ENCODE results near the gene BNC2.

Gene BNC2

GRCh38 chr9:16623989-16624743, 246.3 kb downstream of the BNC2 start:
- Histone ChIP-seq H3F3A (ENCODE audit: insufficient read depth, low read length) (no peaks in the 10 kb centered on the region), H3K9ac (ENCODE audit: low read length) (no peak overlapping the region), H3K4me1 (ENCODE audit: low read length) (no peaks in the 10 kb centered on the region), H4K20me1 (ENCODE audit: insufficient read depth, low read length) (no peaks in the 10 kb centered on the region), H3K27me3 (replicated peaks; ENCODE audit: insufficient read depth, low read length) (no peaks in the 10 kb centered on the region), H2AFZ (ENCODE audit: low read length) (no peak overlapping the region), H3K9me2 (replicated peaks; ENCODE audit: insufficient read depth, low read length) (no peaks in the 10 kb centered on the region), H3K4me3 (ENCODE audit: low read length) (no peak overlapping the region), H3K36me3 (replicated peaks; ENCODE audit: insufficient read depth, low read length) (no peaks in the 10 kb centered on the region), H3K27ac (ENCODE audit: low read length) (no peak overlapping the region), H3K79me2 (ENCODE audit: low read length) (no peaks in the 10 kb centered on the region), H3K4me2 (ENCODE audit: low read depth, low read length) (no peak overlapping the region), H3K9me3 (replicated peaks; ENCODE audit: insufficient read depth, low read length) (no peaks in the 10 kb centered on the region)
- TF ChIP-seq EZH2 (optimal IDR thresholded peaks at IDR 0.05; ENCODE audit: low read depth, low read length) (no peak), EZH2phosphoT487 (IDR thresholded peaks at IDR 0.05; ENCODE audit: low read length) (no peak), CTCF (IDR thresholded peaks at IDR 0.05; ENCODE audit: low read length) (no peak)
- DNase-seq, result no peak

GRCh38 chr9:16622541-16622940, 247.9 kb downstream of the BNC2 start:
- H2AFZ ChIP-seq (ENCODE audit: low read length), result no peak overlapping the region

GRCh38 chr9:16619914-16620520, 250.5 kb downstream of the BNC2 start:
- Histone ChIP-seq H3K9me3 (replicated peaks; ENCODE audit: insufficient read depth, low read length) (no peaks in the 10 kb centered on the region), H3K4me3 (ENCODE audit: low read length) (no peak overlapping the region), H3K27ac (ENCODE audit: low read length) (no peak overlapping the region), H3F3A (ENCODE audit: insufficient read depth, low read length) (no peaks in the 10 kb centered on the region), H3K4me1 (ENCODE audit: low read length) (no peaks in the 10 kb centered on the region), H3K27me3 (replicated peaks; ENCODE audit: insufficient read depth, low read length) (no peaks in the 10 kb centered on the region), H3K9me2 (replicated peaks; ENCODE audit: insufficient read depth, low read length) (no peaks in the 10 kb centered on the region), H3K36me3 (replicated peaks; ENCODE audit: insufficient read depth, low read length) (no peaks in the 10 kb centered on the region), H2AFZ (ENCODE audit: low read length) (no peak overlapping the region), H3K4me2 (ENCODE audit: low read depth, low read length) (no peak overlapping the region), H4K20me1 (ENCODE audit: insufficient read depth, low read length) (no peaks in the 10 kb centered on the region), H3K79me2 (ENCODE audit: low read length) (no peaks in the 10 kb centered on the region), H3K9ac (ENCODE audit: low read length) (no peak overlapping the region)
- DNase-seq, result no peak
- no peak for TF ChIP-seq CTCF (IDR thresholded peaks at IDR 0.05; ENCODE audit: low read length)
- no peak for TF ChIP-seq EZH2 (optimal IDR thresholded peaks at IDR 0.05; ENCODE audit: low read depth, low read length)
- no peak for TF ChIP-seq EZH2phosphoT487 (IDR thresholded peaks at IDR 0.05; ENCODE audit: low read length)

More at GRCh38 chr9:16622541-16622940, 247.9 kb downstream of the BNC2 start:
- Histone ChIP-seq H3K9me3 (replicated peaks; ENCODE audit: insufficient read depth, low read length) (no peaks in the 10 kb centered on the region), H3F3A (ENCODE audit: insufficient read depth, low read length) (no peaks in the 10 kb centered on the region), H3K4me1 (ENCODE audit: low read length) (no peaks in the 10 kb centered on the region), H3K4me2 (ENCODE audit: low read depth, low read length) (no peak overlapping the region), H4K20me1 (ENCODE audit: insufficient read depth, low read length) (no peaks in the 10 kb centered on the region), H3K27ac (ENCODE audit: low read length) (no peak overlapping the region), H3K36me3 (replicated peaks; ENCODE audit: insufficient read depth, low read length) (no peaks in the 10 kb centered on the region), H3K9ac (ENCODE audit: low read length) (no peak overlapping the region), H3K9me2 (replicated peaks; ENCODE audit: insufficient read depth, low read length) (no peaks in the 10 kb centered on the region), H3K27me3 (replicated peaks; ENCODE audit: insufficient read depth, low read length) (no peaks in the 10 kb centered on the region), H3K4me3 (ENCODE audit: low read length) (no peak overlapping the region), H3K79me2 (ENCODE audit: low read length) (no peaks in the 10 kb centered on the region)
- DNase-seq, result no peak
- TF ChIP-seq EZH2 (optimal IDR thresholded peaks at IDR 0.05; ENCODE audit: low read depth, low read length), result no peak
- no peak for TF ChIP-seq EZH2phosphoT487 (IDR thresholded peaks at IDR 0.05; ENCODE audit: low read length)
- TF ChIP-seq CTCF (IDR thresholded peaks at IDR 0.05; ENCODE audit: low read length), result no peak

Data from MM.1S (cell line).